DND-41 (cell line): ENCODE measurements around the gene UPK1B.

ENCODE experiments used
- ATAC-seq: fragments of 200-7000 bp; cut with Tn5 transposase; 3 replicates; pipeline ENCODE4 v1.9.1; 2021; ENCODE audit warnings: low read depth; ENCODE audit not compliant: insufficient read depth
- DNase-seq: peaks from one replicate; pipeline ENCODE4 v3.0.0-alpha.2; 2020
- H2AFZ ChIP-seq: 2 replicates; pipeline ENCODE4 v1.6.0; 2012; ENCODE audit warnings: low read depth, low read length
- H3K27ac ChIP-seq: 2 replicates; pipeline ENCODE4 v1.5.1; 2012; ENCODE audit warnings: low read length, inconsistent platforms
- H3K27me3 ChIP-seq: fragments of 200-600 bp; sonication (generic); 2 replicates; pipeline ENCODE4 v1.6.0; 2012; ENCODE audit warnings: low read length, mild to moderate bottlenecking, inconsistent platforms; ENCODE audit not compliant: insufficient read depth, poor library complexity
- H3K36me3 ChIP-seq: 2 replicates; pipeline ENCODE4 v1.5.1; 2012; ENCODE audit warnings: low read length, inconsistent platforms; ENCODE audit not compliant: insufficient read depth
- H3K4me1 ChIP-seq: 2 replicates; pipeline ENCODE4 v1.5.1; 2012; ENCODE audit warnings: mild to moderate bottlenecking, low read length; ENCODE audit not compliant: insufficient read depth
- H3K4me2 ChIP-seq: 2 replicates; pipeline ENCODE4 v1.6.0; 2012; ENCODE audit warnings: mild to moderate bottlenecking, moderate library complexity, low read length, inconsistent platforms; ENCODE audit not compliant: insufficient read depth
- H3K4me3 ChIP-seq, 2 experiments: fragments of 200-600 bp in 1 of 2; shearing (Covaris generic) in 1 of 2; 2 replicates each; pipeline ENCODE4 v1.5.1; 2012 to 2016; ENCODE audit warnings: inconsistent platforms in 2 of 2, low read length in 2 of 2, mild to moderate bottlenecking in 2 of 2, low read depth in 1 of 2, moderate library complexity in 1 of 2
- H3K79me2 ChIP-seq: 2 replicates; pipeline ENCODE4 v1.6.0; 2012; ENCODE audit warnings: low read length, inconsistent platforms; ENCODE audit not compliant: insufficient read depth
- H3K9ac ChIP-seq: 2 replicates; pipeline ENCODE4 v1.6.0; 2012; ENCODE audit warnings: low read depth, mild to moderate bottlenecking, inconsistent platforms, low read length, moderate library complexity
- H3K9me3 ChIP-seq: 2 replicates; pipeline ENCODE4 v1.5.1; 2012; ENCODE audit warnings: low read length, moderate library complexity, mild to moderate bottlenecking, inconsistent platforms; ENCODE audit not compliant: insufficient read depth, severe bottlenecking
- H4K20me1 ChIP-seq: 2 replicates; pipeline ENCODE4 v1.6.0; 2012; ENCODE audit warnings: low read length; ENCODE audit not compliant: insufficient read depth
- EZH2 ChIP-seq: IDR thresholded peaks from 3 replicates; pipeline ENCODE4 v1.6.1; 2012; ENCODE audit warnings: borderline replicate concordance, low read depth, mild to moderate bottlenecking, moderate library complexity, low read length, inconsistent platforms; ENCODE audit not compliant: severe bottlenecking
- TF ChIP-seq, protein P1 (sequence below): IDR thresholded peaks from 2 replicates; pipeline ENCODE4 v1.5.1; 2012; ENCODE audit warnings: borderline replicate concordance, low read length, moderate library complexity, mild to moderate bottlenecking; ENCODE audit not compliant: poor library complexity, severe bottlenecking; ENCODE audit errors: extremely low read depth

The UPK1B gene

DNA sequence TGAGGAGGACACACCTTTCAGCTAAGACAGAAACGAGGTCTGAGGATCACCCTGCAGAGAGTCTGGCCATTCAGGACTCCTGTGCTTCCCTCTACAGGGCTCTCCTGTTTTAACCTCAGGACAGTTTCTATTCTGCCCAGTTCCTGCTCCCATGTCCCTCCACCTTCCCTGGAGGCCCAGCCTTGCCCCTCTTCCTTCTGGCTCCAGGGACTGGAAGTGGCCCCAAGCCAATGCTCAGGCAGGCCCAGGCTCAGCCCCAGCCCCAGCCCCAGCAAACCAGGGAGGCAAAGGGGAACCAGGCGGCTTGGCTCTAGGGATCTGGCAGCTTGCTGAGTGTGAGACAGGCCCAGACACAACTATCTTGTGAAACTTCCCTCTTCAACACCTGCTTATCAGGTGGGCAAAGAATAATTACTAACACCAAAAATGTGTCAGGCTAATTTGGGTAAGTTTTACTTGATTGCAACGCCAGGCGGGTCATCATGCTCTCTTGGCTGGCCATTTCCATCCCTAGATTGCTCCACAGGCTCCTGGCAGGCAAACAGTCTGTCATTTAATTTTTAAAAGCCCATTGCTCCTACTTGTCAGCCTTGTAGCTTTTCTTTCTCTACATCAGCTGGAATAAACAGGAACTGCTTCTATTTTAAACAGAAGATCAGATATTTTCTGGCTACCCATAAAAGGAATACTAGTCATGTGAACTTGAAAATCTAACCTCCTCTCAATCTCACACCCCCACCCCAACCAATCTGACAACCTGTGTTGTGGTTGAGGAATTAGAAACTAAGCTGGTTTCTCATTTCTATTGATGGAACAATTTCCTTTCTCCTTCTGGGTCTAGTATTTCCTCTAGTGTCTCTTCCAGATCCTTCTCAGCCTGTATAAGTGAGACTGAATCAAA lies 33.5 kb downstream of the UPK1B start:
- H3K27me3 ChIP-seq, result no peaks in the 10 kb centered on the region
- no peak overlapping the region for H3K4me2 ChIP-seq
- no peak for ATAC-seq
- H3K4me1 ChIP-seq, result no peaks in the 10 kb centered on the region
- no peaks in the 10 kb centered on the region for H3K79me2 ChIP-seq
- no peak overlapping the region for H3K27ac ChIP-seq
- H3K4me3 ChIP-seq, result no peak overlapping the region
- H3K36me3 ChIP-seq, result peaks cover 14% of the 10 kb centered on the region; the same call in 1 of the 2 replicates
- H3K9me3 ChIP-seq, result no peaks in the 10 kb centered on the region
- TF ChIP-seq, protein P1, sequence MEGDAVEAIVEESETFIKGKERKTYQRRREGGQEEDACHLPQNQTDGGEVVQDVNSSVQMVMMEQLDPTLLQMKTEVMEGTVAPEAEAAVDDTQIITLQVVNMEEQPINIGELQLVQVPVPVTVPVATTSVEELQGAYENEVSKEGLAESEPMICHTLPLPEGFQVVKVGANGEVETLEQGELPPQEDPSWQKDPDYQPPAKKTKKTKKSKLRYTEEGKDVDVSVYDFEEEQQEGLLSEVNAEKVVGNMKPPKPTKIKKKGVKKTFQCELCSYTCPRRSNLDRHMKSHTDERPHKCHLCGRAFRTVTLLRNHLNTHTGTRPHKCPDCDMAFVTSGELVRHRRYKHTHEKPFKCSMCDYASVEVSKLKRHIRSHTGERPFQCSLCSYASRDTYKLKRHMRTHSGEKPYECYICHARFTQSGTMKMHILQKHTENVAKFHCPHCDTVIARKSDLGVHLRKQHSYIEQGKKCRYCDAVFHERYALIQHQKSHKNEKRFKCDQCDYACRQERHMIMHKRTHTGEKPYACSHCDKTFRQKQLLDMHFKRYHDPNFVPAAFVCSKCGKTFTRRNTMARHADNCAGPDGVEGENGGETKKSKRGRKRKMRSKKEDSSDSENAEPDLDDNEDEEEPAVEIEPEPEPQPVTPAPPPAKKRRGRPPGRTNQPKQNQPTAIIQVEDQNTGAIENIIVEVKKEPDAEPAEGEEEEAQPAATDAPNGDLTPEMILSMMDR, result no peak
- TF ChIP-seq EZH2, result no peak
- no peak overlapping the region for H2AFZ ChIP-seq
- DNase-seq, result no peak
- H3K9ac ChIP-seq, result no peak overlapping the region
- H4K20me1 ChIP-seq, result no peaks in the 10 kb centered on the region

DNA sequence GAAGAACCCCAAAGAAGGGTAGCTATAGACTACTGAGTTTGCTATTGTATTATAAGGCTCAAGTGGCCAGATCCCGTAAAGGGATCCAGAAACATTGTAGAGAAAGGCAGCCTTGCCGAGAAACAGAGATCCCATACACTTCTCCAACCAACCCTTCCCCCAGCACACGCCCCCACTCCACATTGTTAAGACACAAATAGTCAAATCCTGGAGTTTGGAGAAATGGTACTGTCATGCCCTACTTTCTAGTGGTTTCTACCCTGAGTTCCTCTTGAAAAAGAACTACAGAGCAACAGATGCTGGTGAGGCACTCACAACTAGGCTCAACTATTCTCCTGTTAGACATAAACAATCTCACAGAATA lies 34.1 kb downstream of the UPK1B start:
- no peaks in the 10 kb centered on the region for H3K79me2 ChIP-seq
- TF ChIP-seq, protein P1, result no peak
- no peak for TF ChIP-seq EZH2
- H3K9ac ChIP-seq, result no peak overlapping the region
- H3K27me3 ChIP-seq, result no peaks in the 10 kb centered on the region
- no peaks in the 10 kb centered on the region for H4K20me1 ChIP-seq
- no peak for ATAC-seq
- H3K4me3 ChIP-seq, result no peak overlapping the region
- H3K4me2 ChIP-seq, result no peak overlapping the region
- peaks cover 21% of the 10 kb centered on the region for H3K36me3 ChIP-seq
- no peaks in the 10 kb centered on the region for H3K4me1 ChIP-seq
- no peak overlapping the region for H3K27ac ChIP-seq
- no peak for DNase-seq
- no peak overlapping the region for H2AFZ ChIP-seq
- H3K9me3 ChIP-seq, result no peaks in the 10 kb centered on the region

DNA sequence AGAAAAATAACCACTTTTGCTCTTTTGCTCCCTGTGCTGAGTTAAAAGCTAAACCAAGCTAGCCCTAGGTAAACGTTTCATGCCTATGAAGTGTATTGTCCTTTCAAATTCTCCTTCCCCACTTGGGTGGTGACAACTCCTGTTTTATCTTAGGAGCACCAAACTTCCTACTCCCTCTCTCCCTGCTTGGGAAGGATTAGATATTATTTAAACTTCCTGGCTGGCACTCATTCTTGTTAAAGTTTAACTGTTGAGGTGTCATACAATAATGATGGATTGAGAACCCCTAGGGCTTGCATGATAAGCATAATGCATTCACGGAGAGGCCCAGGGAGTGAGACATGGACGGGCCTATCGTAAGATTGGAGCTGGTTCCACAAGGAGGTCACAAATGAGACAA lies 37.8 kb downstream of the UPK1B start:
- TF ChIP-seq, protein P1, result no peak
- no peak for TF ChIP-seq EZH2
- DNase-seq (no peak), ATAC-seq (no peak)
- peaks cover 47% of the 10 kb centered on the region for H3K36me3 ChIP-seq
- no peak overlapping the region for H3K27ac ChIP-seq
- H2AFZ ChIP-seq, result no peak overlapping the region
- H3K9ac ChIP-seq, result no peak overlapping the region
- no peaks in the 10 kb centered on the region for H3K4me1 ChIP-seq
- H3K79me2 ChIP-seq, result no peaks in the 10 kb centered on the region
- H3K4me3 ChIP-seq, result no peak overlapping the region
- H4K20me1 ChIP-seq, result no peaks in the 10 kb centered on the region
- H3K4me2 ChIP-seq, result no peak overlapping the region
- no peaks in the 10 kb centered on the region for H3K9me3 ChIP-seq
- no peaks in the 10 kb centered on the region for H3K27me3 ChIP-seq
